ENCODE results near the gene PTPRM.

DNA sequence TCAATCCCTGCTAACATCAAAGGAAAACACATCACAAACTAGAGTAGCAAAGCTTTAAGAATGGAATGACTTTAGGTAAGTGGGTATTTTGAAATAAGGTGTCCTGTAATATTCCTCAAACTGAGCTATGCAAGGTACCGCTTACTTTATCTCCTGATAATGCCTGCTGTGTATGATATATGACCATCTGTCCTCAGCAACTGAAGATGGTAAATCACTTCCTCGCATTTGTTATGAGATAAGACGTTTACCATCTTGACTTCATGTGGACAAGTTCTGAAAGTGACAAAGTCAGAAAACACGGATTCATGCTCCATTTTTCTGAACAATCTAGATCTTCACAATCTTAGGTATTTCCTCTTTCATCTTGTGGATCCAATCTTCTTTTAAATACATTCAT, 49.3 kb upstream of the PTPRM start:
- TF ChIP-seq, protein P1, sequence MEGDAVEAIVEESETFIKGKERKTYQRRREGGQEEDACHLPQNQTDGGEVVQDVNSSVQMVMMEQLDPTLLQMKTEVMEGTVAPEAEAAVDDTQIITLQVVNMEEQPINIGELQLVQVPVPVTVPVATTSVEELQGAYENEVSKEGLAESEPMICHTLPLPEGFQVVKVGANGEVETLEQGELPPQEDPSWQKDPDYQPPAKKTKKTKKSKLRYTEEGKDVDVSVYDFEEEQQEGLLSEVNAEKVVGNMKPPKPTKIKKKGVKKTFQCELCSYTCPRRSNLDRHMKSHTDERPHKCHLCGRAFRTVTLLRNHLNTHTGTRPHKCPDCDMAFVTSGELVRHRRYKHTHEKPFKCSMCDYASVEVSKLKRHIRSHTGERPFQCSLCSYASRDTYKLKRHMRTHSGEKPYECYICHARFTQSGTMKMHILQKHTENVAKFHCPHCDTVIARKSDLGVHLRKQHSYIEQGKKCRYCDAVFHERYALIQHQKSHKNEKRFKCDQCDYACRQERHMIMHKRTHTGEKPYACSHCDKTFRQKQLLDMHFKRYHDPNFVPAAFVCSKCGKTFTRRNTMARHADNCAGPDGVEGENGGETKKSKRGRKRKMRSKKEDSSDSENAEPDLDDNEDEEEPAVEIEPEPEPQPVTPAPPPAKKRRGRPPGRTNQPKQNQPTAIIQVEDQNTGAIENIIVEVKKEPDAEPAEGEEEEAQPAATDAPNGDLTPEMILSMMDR (IDR thresholded peaks at IDR 0.05; ENCODE audit: extremely low read depth in 1 of 2, insufficient read depth in 1 of 2, low read depth in 1 of 2, low read length in 2 of 2): no peak
- no peak for TF ChIP-seq POLR2A (IDR thresholded peaks at IDR 0.05; ENCODE audit: low read depth, low read length)
- no peak for TF ChIP-seq FOS (IDR thresholded peaks at IDR 0.05; ENCODE audit: borderline replicate concordance, insufficient read depth, low read length)

All from endothelial cell of umbilical vein (primary cell).